Stimulated activated CD4-positive, alpha-beta T cell treated with anti-CD3 and anti-CD28 coated beads, Interleukin-2, amount 100 ng/mL, for 24 hours (primary cell): ENCODE data around the gene CAND2.
"Not testable (repeated sequence)": the region's sequence is repeated elsewhere in the genome, so short reads cannot be mapped to it uniquely, and the experiment has no call there.

ENCODE experiments used
- DNase-seq, 2 donors: peaks; one replicate each; pipeline ENCODE4 v3.0.0-alpha.2; 2020

CAND2 gene

DNA sequence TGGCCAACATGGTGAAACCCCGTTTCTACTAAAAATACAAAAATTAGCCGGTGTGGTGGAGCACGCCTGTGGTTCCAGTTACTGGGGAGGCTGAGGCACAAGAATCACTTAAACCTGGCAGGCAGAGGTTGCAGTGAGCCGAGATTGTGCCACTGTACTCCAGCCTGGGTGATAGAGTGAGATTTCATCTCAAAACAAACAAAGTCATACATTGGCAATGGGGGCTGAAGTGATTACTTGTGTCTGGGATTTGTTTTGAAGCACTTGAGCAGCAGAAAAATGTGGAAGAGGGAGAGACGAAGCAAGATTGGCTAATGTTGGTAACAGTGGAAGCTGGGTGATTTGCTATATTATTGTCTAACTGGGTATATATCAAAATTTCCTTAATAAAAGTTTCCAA is 24.0 kb upstream of the CAND2 start:
- DNase-seq, result no peak

DNA sequence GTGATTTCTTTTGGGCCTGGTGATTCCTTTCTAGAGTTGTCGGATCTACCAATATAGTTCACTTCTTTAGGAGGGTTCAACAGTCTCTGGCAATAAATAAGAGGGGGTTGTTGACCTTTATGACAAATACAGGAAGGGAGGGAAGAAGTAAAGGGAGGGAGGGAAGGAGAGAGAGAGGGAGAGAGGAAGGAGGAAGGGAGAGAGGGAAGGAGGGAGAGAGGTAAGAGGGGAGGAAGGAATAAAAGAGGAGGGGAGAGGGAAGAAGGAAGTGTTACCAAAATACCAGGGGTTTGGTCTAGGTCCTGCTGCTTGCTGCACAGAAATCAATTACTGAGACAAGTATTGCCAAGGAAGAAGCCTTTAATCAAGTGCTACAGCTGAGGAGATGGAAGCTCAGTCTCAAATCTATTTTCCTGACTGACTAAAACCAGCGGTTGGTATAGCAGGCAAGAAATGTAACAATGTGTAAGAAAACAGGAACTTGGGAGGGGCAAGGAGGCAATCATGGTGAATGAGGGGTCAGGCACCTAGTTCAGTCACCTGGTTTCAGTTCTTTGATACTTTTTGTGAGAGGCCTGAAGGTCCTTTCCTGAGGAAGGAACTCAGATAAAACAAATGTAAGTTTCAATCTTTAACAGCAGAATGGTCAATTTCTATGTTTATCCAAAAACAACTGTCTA is 23.3 kb upstream of the CAND2 start:
- no peak for DNase-seq

DNA sequence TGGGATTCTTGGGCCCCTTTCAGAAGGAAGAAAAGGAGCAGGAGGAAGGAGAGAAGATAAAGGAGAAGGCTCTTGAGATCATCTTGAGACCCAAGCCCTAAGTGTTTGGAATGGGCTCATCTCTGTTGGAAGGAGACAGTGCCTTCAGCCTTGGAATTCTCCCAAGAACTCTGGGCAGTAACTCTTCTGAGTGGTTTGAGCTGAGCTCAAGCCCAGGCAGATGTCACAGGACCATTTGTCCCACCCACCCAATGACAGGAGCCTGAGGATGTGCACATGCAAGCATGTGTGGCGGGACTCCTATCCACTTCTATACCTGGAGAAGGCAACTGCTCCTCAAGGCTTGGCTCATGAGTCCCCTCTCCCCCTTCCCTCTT is 22.8 kb upstream of the CAND2 start:
- no peak for DNase-seq

DNA sequence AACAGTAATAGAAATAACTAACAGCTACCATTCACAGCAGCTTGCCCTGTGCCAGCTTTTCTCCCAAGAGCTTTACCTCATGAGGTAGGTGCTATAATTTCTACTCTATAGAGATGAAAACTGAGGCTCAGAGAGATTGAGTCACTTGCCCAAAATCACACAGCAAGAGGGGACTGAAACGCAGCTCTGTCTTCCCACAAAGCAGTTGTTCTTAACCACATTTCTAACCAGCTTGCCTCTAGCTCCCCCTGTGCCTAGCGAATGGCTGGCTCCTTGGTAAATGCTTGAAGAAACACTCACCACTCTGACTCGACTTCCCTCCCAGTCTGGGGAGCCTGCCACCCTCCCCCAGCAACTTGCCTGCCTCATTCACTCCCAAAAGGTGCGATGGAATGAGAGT is 21.9 kb upstream of the CAND2 start:
- no peak for DNase-seq

DNA sequence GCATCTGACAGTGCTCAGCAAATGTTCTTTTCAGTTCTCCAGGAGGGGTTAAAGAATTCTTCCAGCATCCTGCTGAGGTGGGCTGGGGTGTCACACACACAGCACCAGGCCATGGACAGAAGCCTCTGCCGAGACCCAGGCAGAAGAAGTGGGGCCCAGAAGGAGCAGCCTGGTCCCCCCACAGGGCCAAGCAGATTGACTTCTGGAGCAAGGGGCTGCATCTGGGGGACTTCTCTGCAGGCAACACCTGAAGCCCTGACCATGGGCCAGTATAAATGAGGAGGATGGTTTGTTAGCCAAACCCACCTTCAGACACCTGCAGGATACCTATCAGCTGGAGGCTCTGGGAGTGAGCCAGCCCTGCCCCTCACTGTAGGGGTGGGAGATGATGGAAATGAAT is 21.3 kb upstream of the CAND2 start:
- no peak for DNase-seq

DNA sequence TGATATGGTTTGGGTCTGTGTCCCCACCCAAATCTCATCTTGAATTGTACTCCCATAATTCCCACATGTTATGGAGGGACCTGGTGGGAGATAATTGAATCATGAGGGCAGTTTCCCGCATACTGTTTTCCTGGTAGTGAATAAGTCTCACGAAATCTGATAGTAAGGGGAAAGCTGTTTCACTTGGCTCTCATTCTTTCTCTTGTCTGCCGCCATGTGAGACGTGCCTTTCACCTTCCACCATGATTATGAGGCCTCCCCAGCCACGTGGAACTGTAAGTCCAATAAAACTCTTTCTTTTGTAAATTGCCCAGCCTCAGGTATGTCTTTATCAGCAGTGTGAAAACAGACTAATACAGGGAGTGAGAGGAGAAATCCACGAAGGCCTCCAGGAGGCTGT is 20.5 kb upstream of the CAND2 start:
- DNase-seq, result not testable (repeated sequence)

DNA sequence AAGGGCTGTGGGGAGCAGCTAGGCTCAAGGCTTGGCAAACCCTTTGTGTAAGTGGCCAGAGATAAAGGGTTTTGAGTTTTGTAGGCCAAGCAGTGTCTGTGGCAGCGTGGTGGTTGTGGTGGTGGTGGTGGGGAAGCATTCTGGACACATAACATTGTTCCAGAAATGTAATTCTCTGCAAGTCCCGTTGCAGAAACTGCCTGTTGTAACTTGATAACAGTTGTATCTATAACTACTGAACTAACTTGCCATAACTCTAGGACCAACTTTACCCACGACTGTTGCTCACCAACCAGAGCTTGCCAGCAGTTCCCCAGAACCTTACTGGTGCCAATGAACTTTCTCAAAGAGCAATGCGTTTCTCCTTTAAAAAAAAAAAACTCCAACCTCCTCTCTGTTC is 19.3 kb upstream of the CAND2 start:
- DNase-seq, result no peak

DNA sequence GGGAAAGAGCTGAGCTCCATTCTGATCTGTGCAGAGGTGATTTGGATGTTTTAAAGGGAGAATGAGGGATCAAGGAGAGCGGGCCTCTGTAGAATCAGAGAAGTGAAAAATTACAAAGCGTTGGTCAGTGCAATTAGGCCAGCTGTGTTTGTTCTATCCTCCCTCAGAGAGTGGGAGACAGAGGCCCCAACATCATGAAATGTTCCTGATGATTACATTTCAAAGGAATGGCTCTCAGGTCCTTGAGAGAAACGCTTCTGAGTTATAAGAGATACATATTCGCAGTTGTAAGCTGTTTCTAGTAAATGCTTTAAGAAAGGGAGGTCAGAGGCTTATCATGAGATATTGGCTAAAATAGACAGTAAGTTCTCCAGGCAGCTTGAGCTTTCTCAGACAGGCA is 15.7 kb upstream of the CAND2 start:
- no peak for DNase-seq

DNA sequence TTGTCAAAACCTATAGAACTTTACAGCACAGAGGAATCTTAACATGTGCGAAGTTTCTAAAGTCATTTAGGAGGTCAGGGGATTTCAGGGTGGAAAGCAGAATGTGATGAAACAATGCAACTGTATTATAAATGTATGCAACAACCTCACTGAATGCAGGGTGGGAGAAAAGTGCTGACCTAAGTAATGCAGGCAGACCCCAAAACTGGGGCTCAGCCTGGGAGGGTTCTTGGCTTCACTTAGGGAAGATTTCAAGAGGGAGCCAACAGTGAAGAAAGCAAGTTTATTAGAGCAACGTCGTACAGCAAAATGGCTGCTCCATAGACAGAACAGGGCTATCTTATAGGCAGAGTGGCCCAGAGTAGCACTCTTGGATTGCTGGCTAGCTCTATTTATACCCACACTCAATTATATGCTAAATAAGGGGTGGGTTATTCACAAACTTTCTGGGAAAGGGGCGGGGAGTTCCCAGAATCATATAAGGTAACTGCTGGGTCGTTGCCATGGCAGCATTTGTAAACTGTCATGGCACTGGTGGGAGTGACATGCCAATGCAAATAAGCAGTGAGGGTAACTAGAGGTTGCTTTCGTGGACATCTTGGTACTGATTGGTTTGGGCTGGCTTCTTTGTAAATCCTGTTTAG is 14.2 kb upstream of the CAND2 start:
- DNase-seq, result no peak

DNA sequence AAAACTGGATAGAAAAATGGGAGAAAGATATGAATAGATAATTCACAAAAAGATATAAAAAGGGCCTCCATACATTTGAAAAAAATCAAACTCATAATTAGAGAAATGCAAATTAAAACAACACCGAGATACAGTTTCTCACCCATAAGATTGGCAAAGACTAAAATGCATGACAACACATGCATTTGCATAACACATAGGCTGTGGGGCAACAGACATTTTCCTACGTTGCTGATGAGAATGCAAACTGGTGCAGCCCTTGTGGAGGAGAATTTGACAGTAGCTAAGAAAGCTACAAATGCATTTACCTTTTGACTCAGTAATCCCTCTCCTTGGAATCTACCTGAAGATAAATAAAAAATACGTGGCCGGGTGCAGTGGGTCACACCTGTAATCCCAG is 11.4 kb upstream of the CAND2 start:
- DNase-seq, result no peak

DNA sequence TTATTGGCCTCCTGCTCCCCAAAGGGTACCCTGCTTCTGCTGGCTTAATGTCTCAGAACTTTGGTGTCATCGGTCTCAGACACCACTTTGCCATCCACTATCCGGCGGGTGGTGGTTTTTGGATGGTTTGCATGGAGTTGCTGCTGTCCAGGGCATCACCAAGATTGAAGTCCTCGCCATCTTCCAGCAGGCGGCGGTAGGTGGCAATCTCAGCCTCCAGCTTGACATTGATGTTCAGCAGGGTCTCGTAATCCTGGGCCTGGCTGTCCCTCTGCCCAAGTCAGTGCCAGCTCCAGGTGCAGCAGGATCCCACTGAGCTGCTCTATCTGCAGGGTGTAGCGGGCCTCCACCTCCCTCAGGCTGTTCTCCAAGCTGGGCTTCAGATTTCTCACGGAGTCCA is 9.1 kb upstream of the CAND2 start:
- DNase-seq, result peak; percentile 63 to 71

DNA sequence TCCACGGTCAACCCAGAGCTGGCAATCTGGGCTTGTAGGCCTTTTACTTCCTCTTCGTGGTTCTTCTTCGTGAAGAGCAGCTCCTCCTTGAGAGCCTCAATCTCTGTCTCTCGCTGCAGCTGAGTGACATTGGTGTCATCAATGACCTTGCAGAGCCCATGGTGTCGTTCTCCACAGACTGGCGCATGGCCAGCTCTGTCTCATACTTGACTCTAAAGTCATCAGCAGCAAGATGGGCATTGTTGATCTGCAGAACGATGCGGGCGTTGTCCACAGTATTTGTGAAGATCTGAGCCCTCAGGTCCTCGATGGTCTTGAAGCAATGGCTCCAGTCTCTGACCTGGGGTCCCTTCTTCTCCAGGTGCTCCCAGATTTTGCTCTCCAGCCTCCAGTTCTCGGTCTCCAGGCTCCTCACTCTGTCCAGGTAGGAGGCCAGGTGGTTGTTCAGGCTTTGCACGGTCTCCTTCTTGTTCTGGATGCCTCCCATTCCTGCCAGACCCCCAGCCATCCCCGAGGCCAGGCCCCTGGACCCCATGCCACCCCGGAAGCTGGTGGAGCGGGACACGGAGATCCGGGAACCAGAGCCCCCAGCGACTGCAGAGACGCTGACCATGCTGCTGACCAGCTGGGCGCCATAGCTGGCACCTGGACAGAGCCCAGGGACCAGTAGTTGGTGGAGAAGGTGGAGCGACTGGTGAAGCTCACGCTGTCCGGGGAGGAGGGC is 8.4 kb upstream of the CAND2 start:
- DNase-seq, result not testable (repeated sequence)

DNA sequence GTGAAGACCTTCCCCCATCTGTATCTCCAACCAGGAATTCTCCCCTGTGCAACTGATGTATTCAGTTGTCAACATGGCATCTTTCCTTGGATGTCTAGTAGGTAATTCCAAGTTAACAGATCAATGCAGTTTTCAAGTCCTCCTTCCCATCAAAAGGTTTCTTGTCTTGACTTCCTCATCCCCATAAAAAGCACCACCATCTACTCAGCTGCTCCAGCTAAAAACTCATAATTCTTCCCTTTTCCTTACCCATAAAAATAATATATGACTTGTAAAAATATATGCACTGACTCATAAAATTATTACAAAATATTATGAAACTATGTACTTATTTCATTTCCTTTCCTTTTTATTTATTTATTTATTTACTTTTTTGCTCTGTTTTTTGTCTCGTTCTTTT is 5.0 kb upstream of the CAND2 start:
- no peak for DNase-seq

DNA sequence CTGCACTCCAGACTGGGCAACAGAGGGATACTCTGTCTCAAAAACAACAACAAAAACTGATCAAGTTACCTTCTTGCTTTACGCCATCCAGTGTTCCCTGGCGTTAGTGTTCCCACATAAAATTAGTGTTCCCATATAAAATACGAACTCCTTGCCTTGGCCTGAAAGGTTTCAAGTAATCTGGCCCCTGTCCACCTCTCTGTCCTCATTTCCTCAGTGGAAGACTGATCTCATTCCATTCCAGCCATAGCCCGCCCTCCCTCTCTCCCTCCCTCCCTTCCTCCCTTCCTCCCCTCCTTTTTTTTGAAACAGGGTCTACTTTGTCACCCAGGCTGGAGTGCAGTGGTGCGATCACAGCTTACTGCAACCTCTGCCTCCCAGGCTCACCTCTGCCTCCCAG is 2.8 kb upstream of the CAND2 start:
- no peak for DNase-seq

DNA sequence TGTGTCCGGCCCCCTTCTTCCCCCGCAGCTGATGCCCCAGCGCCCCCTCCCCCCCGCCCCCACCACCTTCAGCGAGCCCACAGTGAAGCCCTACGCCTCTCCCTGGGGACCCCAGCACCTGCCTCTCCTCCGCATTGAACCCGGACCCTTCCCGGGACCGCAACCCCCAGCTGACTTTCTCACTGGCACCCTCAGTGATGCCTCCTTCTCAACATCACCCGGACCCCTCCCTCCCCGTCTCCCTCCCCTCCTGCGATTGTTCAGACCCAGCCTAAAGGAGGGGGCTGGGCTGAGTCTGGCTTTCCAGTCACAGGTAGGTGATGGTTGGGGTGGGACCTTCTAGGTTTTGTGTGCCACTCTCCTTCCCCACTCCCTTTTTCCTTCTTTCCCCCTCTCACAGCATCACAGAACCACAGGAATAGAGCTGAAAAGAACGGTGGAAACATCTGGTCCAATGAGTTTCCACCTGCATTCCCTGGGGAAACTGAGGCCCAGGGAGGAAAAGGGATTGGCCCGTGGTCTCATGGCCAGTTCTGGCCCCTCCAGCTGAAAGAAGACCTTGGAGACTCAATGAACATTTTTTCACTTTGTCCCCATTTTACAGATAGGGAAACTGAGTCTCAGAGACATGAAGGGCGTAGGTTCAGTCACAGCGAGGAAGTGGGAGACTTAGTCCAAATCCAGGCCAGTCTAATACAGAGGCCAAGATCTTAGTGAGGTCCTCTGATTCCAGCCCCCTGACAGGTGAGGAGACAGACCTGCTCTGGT is 828 bp downstream of the CAND2 start:
- no peak for DNase-seq

DNA sequence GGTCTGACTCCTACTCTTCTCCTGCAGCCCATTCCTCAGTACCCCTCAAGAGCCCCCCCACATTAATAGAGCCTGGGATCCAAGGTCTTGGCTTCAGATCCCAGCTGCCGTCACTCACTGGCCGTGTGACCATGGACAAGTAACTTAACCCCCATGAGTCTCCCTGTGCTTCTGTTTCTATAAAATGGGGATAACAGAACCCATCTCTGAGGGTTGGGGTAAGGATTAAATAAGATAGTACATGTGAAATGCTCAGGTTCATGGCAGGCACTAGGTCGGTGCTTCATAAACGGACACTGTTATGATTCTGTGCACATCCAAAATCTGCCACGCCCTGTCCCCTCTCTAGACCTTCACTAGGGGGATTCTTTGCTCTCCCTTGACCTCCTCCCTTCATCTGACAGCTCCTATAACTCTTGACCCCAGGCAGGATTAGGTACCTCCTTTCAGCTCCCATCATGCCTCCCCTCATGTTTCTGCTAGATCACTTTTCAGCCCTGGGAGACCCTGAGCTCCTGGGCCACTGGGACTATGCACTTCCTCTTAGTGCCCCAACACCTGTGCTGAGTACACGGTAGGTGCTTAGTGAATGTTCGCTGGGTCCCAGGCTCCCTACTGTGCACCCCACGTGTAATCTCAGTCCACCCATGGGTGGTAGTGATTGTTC is 1.5 kb downstream of the CAND2 start:
- no peak for DNase-seq

DNA sequence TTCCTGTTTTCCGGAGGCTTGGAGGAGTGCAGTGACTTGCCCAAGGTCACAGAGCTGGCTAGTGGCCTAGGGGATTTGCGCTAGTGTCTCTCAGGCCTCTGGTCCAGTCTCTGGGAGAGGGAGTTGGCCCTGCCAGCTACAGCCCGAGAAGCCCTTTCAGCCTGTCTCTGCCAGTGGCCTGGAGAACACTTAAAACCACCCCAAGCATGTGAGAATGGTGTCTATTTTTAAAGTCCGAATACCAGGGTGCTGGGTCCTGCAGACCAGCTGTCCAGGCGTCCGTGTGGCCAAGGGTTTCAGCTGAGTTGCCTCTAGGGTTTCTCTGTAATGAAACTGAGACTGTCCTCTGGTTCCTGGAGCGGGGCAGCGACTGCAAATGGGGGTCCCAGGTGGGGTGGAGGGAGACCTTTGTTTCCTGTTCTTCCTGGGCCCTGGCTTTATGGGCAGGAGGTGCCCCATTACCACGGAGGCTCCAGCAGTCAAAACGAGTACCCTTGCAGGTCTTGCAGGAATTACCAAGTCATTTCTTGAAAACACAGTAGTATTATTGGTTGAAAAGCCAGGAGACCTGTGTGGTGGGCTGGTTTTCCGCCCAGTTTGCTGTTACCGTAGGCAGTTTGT is 2.2 kb downstream of the CAND2 start:
- no peak for DNase-seq

DNA sequence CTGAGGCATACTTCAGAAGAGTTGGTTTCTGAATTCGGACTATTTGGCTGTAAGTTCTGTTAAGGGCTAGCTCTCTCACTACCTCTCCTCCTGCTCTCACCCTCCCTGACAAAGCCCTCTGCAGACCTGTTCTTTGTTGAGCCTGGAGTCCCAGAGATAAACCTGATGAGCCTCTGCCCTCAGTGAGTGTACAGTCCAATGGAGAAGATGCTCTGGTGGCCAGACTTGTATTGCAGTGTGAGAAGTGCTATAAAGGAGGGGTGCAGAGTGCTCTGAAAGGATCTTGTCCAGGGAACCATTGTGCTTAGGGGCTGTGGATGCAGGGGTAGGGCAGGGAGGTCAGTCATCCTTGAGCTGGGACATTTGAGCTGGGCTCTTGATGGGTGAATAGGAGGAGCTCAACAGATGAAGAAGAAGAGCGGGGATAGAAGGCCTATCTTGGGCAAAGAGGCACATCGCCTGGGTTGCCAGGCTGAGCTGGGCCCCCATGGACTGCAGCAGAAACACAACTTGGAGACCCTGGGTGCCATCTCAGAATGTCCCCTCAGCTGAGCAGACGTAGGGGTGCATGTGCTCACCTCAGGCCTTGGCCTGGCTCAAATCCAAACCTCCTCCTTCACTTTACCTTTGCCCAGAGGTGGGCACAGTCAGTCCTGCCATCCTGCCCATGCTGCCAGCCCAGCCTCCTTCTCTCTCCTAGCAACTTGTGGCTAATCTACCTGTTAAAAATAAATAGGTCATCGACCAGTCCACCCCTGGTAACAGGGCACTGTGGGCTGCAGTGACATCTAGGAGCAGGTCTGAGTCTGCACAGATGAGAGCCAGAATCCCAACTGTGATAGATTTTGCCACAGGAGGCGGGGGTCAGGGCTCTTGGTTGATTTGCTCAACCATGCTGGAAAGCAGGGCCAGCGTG is 3.3 kb downstream of the CAND2 start:
- no peak for DNase-seq

DNA sequence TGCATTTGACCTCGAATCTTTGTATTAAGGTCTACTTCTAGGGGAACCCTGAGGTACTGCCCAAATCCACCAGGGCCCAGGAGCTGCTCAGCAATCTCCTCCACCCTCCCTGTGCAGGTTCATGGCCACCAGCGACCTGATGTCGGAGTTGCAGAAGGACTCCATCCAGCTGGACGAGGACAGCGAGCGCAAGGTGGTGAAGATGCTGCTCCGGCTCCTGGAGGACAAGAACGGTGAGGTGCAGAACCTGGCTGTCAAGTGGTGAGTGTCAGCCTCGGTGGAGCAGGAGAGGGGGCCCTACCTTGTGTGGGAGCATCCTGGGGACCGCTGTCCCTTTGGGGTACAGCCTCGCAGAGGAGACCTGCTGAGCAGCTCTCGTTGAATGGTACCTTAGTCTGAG is 6.9 kb downstream of the CAND2 start:
- DNase-seq, result no peak

DNA sequence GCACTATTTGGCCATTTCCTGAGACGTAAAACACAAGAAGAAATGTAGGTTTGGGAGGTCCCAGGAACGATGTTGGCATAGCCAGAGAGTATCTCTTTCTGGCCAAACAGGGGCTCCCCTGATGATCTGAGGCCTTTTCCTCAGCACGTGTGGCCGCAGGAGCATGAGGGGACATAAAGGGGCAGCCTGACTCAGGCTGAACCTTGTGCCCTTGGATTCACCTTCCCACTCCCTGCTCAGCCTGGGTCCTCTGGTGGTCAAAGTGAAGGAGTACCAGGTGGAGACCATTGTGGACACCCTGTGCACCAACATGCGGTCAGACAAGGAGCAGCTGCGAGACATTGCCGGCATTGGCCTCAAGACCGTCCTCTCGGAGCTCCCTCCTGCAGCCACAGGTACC is 10.6 kb downstream of the CAND2 start:
- no peak for DNase-seq

DNA sequence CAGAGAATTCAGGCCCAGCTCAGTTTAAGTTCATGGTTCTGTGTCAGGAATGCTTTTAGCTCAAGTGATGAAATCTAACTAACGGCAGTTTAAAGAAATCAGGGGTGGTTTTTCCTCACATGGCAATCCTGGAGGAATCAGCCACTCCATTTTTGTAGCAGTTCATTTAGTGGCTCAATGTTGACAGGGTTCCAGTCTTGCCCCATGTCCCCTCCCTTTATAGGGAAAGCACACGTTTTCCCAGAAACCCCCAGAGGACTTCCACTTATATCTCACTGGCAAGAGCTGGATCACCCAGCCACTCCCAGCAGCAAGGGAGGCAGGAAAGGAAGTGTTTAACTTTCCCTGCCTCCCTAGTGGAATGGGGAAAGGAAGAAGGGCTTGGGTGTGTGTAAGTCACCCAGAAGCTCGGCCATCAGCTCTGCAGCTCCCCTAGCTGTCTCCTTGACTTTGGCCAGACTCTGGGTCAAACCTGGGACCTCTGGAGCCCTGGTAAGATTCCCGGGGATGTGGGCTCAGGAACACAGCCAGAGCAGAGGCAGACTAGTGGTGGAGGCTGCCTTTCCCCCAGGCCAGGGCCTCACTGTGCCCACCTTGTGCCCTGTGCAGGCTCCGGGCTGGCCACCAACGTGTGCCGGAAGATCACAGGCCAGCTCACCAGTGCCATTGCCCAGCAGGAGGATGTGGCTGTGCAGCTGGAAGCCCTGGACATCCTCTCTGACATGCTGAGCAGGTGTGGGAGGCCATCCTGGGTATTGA is 11.3 kb downstream of the CAND2 start:
- no peak for DNase-seq
